NCI-H524 treated with DMSO at 0.1 percent for 48 hours (cell line): ENCODE results near the gene ATP13A1.
A peak's percentile ranks its signal among the peaks of the same experiment; 100 is the strongest.
"Not testable (repeated sequence)": the region's sequence is repeated elsewhere in the genome, so short reads cannot be mapped to it uniquely, and the experiment has no call there.

Experiments used
- DNase-seq: peaks from one replicate; lab custom pipeline; 2025; lab: John Stamatoyannopoulos, UW

Gene ATP13A1

GRCh38 chr19:19663256-19664120 is at the start of gene ATP13A1:
TSS of gene ATP13A1 (minus strand) at chr19:19663676. CDS start at chr19:19663666, 10 bp downstream.
- DNase-seq = peak; percentile 99

- DNase-seq = no peak
Measured at GRCh38 chr19:19711934-19712828, 48.7 kb upstream of the ATP13A1 start.

GRCh38 chr19:19711306-19711933 is 47.9 kb upstream of the ATP13A1 start:
- no peak for DNase-seq

- no peak for DNase-seq
Measured at GRCh38 chr19:19710506-19710905, 47.0 kb upstream of the ATP13A1 start.

DNA sequence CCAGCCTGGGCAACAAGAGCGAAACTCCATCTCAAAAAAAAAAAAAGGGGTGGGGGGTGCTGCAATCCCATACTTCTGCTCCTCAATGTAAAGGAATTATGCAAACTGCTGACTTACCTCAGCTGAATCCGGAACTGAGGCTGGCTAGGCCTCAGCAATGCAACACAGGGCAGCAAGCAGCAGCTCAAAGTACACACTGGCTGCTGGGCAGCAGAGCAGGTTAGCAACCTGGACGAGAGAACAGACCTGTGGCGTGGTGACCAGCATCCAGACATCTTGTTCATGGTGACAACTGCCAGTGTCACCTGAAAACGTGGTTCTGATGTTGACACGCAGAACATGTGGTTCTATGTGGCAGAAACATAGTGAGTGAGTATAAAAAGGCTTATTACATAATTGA is 41.4 kb upstream of the ATP13A1 start:
- no peak for DNase-seq

DNA sequence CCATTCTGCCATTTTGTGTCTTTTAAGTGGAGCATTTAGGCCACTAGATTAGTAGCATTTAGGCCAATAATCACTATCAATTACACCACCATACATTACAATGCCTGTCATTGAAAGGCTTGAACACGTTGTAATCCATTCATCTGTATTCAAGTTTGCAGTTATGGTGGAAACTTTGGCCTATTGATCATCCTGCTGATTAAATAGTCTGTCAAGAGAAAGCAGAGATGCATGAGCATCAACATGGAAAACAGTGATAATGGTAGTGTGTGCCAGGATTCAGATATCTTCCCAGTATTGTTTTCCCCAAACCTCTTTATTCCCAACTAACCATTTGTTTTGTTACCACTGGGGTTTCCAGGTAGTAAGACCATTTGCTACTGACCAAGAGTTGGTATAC is 37.0 kb upstream of the ATP13A1 start:
- DNase-seq = not testable (repeated sequence)

DNA sequence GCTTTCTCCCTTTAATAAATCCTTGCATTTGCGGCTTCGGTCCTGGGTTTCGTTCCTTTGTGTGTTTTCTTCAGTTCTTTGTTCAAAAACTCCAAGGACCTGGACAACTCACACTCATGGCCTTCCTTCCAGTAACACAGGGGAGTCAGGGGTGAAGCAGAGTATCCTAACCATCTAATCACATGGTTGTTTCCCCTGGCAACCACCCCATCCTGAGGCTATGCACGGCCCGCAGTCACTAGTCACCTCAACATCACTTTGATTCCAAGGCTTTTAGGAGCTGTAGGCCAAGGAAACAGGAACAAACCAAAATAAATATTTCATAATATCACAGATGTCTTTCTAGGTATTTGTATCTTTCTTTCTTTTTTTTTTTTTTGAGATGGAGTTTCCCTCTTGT is 34.1 kb upstream of the ATP13A1 start:
- DNase-seq = no peak

DNA sequence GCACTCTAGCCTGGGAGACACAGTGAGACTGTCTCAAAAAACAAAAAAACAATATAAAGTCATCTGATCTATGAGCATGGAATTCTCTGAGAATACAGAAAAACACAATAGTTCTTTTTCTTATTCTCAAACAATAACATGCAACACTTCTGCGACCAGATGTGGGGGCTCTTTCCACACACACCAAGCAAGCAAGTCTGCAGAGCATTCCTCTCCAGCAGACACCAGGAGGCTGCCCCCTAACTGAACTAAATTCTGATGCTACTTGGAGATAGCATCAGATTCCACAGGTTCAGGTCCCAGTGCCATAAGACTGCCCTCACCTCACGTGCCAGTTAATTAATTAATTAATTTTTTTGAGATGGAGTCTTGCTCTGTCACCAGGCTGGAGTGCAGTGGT is 32.9 kb upstream of the ATP13A1 start:
- DNase-seq = no peak

- no peak for DNase-seq
Measured at GRCh38 chr19:19691683-19692082, 28.2 kb upstream of the ATP13A1 start.

DNA sequence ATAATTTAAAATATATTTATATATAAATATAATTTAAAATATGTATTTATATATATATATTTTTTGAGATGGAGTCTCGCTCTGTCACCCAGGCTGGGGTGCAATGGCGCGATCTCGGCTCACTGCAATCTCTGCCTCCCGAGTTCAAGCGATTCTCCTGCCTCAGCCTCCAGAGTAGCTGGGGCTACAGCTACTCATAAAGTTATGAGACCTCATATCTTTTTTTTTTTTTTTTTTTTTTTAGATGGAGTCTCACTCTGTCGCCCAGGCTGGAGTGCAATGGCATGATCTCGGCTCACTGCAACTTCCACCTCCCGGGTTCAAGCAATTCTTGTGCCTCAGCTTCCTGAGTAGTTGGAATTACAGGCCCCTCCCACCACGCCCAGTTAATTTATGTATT is 25.5 kb upstream of the ATP13A1 start:
- not testable (repeated sequence) for DNase-seq

- no peak for DNase-seq
Measured at GRCh38 chr19:19687090-19687489, 23.6 kb upstream of the ATP13A1 start.

GRCh38 chr19:19686580-19686979 is 23.1 kb upstream of the ATP13A1 start:
- no peak for DNase-seq

GRCh38 chr19:19686119-19686518 is 22.6 kb upstream of the ATP13A1 start:
- not testable (repeated sequence) for DNase-seq

- DNase-seq = no peak
Measured at GRCh38 chr19:19679176-19680073, 15.9 kb upstream of the ATP13A1 start.

DNA sequence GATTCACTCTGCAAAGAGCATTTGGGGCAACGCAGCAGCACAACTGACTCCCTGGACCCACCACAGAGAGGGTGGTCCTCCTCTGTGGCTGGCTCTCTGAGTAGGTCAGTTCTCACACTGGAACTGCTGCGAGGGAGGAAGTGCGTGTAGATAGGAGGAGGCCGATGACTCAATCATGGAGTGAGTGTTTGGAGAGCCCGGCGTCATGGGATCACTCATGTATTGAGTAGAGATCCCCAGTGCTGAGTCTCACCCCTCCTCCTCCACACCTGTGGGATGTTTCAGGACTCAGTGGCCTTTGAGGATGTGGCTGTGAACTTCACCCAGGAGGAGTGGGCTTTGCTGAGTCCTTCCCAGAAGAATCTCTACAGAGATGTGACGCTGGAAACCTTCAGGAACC is 14.1 kb upstream of the ATP13A1 start:
- DNase-seq = no peak

DNA sequence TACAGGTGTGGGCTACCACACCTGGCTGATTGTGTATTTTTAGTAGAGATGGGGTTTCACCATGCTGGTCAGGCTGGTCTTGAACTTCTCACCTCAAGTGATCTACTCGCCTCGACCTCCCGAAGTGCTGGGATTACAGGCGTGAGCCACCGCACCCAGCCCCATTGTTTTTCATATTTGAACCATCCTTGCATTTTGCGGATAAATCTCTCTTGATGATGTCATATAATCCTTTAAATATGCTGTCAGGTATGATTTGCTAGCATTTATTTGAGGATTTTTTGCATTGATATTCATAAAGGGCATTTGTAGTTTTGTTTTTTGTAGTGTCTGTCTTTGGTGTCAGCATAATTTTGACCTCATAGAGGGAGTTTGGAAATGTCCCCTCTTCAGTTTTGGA is 10.8 kb upstream of the ATP13A1 start:
- DNase-seq = no peak

DNA sequence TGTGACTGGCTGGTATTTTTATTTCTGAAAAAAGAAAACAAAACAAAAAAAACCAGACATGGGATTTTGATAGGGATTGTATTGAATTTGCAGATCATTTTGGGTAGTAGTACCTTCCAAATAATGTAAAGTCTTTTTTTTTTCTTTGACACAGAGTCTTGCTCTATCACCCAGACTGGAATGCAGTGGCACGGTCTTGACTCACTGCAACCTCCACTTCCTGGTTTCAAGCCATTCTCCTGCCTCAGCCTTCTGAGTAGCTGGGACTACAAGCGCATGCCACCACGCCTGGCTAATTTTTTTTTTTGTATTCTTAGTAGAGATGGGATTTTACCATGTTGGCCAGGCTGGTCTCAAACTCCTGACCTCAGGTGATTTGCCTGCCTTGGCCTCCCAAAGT is 9.3 kb upstream of the ATP13A1 start:
- DNase-seq = no peak

- no peak for DNase-seq
Measured at GRCh38 chr19:19670070-19670551, 6.6 kb upstream of the ATP13A1 start.

GRCh38 chr19:19668230-19669012 is 4.9 kb upstream of the ATP13A1 start, which contains the start of gene ZNF101:
TSS of gene ZNF101 (plus strand) at chr19:19668839. CDS start at chr19:19668964, 125 bp downstream.
- peak; percentile 84 for DNase-seq

- not testable (repeated sequence) for DNase-seq
Measured at GRCh38 chr19:19665420-19665948, 2.0 kb upstream of the ATP13A1 start.
